ENCODE results near the gene C1orf185. TPM values are rescaled to one million over a fixed set of nuclear protein-coding genes. Genes with fewer than 3 reads are reported as not detected.
"Not testable (repeated sequence)": the region's sequence is repeated elsewhere in the genome, so short reads cannot be mapped to it uniquely, and the experiment has no call there.

The C1orf185 gene
- total RNA-seq, 3 donors from 2014 or later = not detected

DNA sequence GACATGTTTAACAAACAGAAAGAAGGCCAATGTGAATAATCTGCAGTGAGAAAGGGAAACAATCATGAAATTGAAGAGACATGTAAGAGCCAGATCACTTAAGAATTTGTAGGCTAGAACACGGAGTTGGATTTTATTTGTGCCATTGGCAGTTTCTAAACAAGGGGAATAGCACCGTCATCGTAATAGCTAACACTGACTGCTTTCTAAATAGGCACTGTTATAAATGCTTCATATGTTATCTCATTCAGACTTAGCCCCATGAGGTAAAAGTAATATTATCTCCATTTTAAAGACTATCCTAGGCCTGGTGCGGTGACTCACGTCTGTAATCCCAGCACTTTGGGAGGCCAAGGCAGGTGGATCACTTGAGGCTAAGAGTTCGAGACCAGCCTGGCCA, 12.1 kb downstream of the C1orf185 start:
- Histone ChIP-seq H3K4me1 (ENCODE audit: low read depth) (no peaks in the 10 kb centered on the region), H3K9me3 (no peaks in the 10 kb centered on the region), H3K4me3 (no peak overlapping the region), H3K36me3 (ENCODE audit: low read depth) (no peaks in the 10 kb centered on the region)
- TF ChIP-seq, protein P1, sequence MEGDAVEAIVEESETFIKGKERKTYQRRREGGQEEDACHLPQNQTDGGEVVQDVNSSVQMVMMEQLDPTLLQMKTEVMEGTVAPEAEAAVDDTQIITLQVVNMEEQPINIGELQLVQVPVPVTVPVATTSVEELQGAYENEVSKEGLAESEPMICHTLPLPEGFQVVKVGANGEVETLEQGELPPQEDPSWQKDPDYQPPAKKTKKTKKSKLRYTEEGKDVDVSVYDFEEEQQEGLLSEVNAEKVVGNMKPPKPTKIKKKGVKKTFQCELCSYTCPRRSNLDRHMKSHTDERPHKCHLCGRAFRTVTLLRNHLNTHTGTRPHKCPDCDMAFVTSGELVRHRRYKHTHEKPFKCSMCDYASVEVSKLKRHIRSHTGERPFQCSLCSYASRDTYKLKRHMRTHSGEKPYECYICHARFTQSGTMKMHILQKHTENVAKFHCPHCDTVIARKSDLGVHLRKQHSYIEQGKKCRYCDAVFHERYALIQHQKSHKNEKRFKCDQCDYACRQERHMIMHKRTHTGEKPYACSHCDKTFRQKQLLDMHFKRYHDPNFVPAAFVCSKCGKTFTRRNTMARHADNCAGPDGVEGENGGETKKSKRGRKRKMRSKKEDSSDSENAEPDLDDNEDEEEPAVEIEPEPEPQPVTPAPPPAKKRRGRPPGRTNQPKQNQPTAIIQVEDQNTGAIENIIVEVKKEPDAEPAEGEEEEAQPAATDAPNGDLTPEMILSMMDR (IDR thresholded peaks at IDR 0.05) = no peak
- DNase-seq (no peak), ATAC-seq (no peak)
- intact Hi-C loops (cut with DNase I, micrococcal nuclease) = no loop called here

DNA sequence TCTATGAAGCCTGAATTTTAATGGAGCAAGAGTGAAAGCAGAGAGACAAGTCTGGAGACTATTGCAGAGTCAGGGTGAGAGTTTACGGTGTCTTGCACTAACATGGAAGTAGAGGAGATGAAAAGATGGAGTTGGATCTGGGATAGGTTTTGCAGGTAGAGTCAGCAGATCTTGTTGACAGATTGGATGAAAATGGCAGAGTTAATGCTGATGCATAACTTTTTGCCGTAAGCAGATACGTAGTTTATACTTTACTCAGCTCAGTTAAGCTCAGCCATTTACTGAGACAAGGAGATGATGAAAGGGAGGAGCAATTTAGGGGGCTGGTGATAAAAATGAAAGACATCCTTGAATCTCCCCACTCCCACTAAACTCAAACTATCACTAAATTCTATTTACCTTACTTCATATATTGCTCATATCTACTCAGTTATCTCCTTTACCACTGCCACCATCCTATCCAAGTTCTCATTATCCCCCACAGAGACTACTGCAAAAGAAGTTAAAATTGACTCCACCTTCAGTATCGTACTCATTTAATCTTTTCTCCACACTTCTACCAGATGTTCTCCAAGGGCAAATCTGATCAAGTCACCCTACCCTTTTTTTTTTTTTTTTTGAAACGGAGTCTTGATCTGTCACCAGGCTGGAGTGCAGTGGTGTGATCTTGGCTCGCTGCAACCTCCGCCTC, 13.8 kb downstream of the C1orf185 start:
- Histone ChIP-seq H3K4me1 (ENCODE audit: low read depth) (no peaks in the 10 kb centered on the region), H3K9me3 (no peaks in the 10 kb centered on the region), H3K4me3 (no peak overlapping the region), H3K36me3 (ENCODE audit: low read depth) (no peaks in the 10 kb centered on the region)
- DNase-seq = no peak
- ATAC-seq = no peak
- TF ChIP-seq, protein P1 (IDR thresholded peaks at IDR 0.05) = no peak
- intact Hi-C loops (cut with DNase I, micrococcal nuclease) = no loop called here

DNA sequence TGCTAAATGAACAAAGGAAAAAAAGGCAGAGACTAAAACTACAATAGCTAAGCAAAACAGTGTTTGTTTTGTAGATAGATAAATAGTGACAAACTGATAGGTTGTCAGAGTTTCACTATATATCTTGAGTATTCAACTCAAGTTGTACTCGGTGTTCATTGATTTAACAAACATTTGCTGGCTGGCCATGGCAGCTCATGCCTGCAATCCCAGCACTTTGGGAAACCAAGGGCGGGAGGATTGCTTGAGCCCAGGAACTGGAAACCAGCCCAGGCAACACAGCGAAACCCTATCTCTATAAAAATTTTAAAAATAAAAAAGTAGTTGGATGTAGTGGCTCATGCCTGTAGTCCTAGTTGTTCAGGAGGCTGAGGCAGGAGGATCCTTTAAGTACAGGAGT, 17.3 kb downstream of the C1orf185 start:
- ATAC-seq = no peak
- TF ChIP-seq, protein P1 (IDR thresholded peaks at IDR 0.05) = no peak

DNA sequence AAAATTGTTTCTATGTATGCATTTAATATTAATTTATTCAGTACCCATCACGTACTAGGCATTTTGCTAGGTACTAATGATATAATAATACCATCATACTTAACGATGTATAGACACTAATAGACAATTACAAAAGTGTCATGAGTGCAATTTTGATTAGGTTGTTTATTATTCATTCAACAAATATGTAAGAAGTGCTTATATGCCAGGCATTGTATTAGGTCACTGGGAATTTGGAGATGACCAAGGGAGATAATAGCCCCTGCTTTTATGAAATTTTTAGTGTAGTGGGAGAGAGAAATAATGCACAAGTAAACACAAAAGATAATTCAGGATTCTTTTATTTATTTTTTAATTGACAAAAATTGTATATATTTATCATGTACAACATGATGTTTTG, 18.6 kb downstream of the C1orf185 start:
- Histone ChIP-seq H3K4me1 (ENCODE audit: low read depth) (no peaks in the 10 kb centered on the region), H3K4me3 (no peak overlapping the region), H3K36me3 (ENCODE audit: low read depth) (no peaks in the 10 kb centered on the region), H3K9me3 (no peaks in the 10 kb centered on the region)
- DNase-seq = no peak
- TF ChIP-seq, protein P1 (IDR thresholded peaks at IDR 0.05) = no peak
- intact Hi-C loops (cut with DNase I, micrococcal nuclease) = no loop called here
- ATAC-seq = no peak

More for the DNA sequence above, 17.3 kb downstream of the C1orf185 start:
- no peaks in the 10 kb centered on the region for H3K36me3 ChIP-seq (ENCODE audit: low read depth)
- H3K9me3 ChIP-seq = no peaks in the 10 kb centered on the region
- intact Hi-C loops (cut with DNase I, micrococcal nuclease) = no loop called here
- no peak for DNase-seq
- no peak overlapping the region for H3K4me3 ChIP-seq
- no peaks in the 10 kb centered on the region for H3K4me1 ChIP-seq (ENCODE audit: low read depth)

DNA sequence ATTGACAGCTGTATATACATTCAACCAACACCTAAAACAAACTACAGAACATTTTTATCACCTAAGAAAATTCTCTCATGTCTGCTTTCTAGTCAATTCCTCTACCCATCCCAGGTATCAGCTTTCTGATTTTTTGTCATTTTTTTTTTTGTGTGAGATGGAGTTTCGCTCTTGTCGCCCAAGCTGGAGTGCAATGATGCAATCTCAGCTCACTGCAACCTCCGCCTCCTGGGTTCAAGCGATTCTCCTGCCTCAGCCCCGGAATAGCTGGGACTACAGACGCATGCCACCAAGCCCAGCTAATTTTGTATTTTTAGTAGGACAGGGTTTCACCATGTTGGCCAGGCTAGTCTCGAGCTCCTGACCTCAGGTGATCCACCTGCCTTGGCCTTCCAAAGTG, 25.1 kb downstream of the C1orf185 start:
- ATAC-seq; H3K9me3 ChIP-seq; H3K4me1 ChIP-seq (ENCODE audit: low read depth); H3K4me3 ChIP-seq; intact Hi-C loops (cut with DNase I, micrococcal nuclease); H3K36me3 ChIP-seq (ENCODE audit: low read depth); DNase-seq: not testable (repeated sequence)

DNA sequence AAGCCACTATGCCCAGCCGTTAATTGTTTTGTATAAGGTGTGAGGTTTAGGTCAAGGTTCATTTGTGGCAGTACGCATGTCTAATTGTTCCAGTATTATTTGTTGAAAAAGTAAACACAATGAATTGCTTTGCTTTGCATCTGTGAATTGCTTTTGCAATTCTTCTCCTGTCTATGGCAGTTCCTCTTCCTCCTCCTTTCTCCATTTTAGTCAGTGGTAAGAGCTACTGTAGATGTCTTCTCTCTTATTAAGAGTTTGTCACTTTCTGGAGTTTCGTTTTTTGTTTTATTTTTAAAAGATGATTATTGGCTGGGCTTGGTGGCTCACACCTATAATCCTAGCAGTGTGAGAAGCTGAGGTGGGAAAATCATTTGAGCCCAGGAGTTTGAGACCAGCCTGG, 29.2 kb downstream of the C1orf185 start:
- DNase-seq = no peak
- intact Hi-C loops (cut with DNase I, micrococcal nuclease) = no loop called here
- TF ChIP-seq, protein P1 (IDR thresholded peaks at IDR 0.05) = no peak
- Histone ChIP-seq H3K36me3 (ENCODE audit: low read depth) (no peaks in the 10 kb centered on the region), H3K9me3 (peaks cover 20% of the 10 kb centered on the region), H3K4me1 (ENCODE audit: low read depth) (no peaks in the 10 kb centered on the region), H3K4me3 (no peak overlapping the region)
- ATAC-seq = no peak
